Panc1 (cell line): ENCODE data around the gene NUP133.

Source experiments
- REST ChIP-seq, 2 experiments: IDR thresholded peaks; 2 replicates each; pipeline ENCODE4 v1.6.1; 2011 to 2012; ENCODE audit warnings: low read depth in 2 of 2, control low read depth in 1 of 2, low read length in 1 of 2, mild to moderate bottlenecking in 1 of 2, moderate library complexity in 1 of 2; ENCODE audit not compliant: insufficient read depth in 1 of 2
- SIN3A ChIP-seq: IDR thresholded peaks from 2 replicates; pipeline ENCODE4 v1.6.1; 2012; ENCODE audit warnings: low read depth, mild to moderate bottlenecking, low read length, moderate library complexity, borderline replicate concordance; ENCODE audit not compliant: insufficient read depth
- TF ChIP-seq, protein P1 (sequence below): fragments of 450-650 bp; IDR thresholded peaks from 2 replicates; pipeline ENCODE4 v1.5.1; 2017; ENCODE audit warnings: mild to moderate bottlenecking

- TF ChIP-seq, protein P1, sequence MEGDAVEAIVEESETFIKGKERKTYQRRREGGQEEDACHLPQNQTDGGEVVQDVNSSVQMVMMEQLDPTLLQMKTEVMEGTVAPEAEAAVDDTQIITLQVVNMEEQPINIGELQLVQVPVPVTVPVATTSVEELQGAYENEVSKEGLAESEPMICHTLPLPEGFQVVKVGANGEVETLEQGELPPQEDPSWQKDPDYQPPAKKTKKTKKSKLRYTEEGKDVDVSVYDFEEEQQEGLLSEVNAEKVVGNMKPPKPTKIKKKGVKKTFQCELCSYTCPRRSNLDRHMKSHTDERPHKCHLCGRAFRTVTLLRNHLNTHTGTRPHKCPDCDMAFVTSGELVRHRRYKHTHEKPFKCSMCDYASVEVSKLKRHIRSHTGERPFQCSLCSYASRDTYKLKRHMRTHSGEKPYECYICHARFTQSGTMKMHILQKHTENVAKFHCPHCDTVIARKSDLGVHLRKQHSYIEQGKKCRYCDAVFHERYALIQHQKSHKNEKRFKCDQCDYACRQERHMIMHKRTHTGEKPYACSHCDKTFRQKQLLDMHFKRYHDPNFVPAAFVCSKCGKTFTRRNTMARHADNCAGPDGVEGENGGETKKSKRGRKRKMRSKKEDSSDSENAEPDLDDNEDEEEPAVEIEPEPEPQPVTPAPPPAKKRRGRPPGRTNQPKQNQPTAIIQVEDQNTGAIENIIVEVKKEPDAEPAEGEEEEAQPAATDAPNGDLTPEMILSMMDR = no peak
- no peak for TF ChIP-seq SIN3A
- TF ChIP-seq REST (IDR thresholded peaks at IDR 0.05; ENCODE audit: insufficient read depth in 1 of 2, low read depth in 2 of 2, low read length in 1 of 2) = no peak
These were observed 44.6 kb upstream of the NUP133 start for GRCh38 chr1:229552732-229553131.
